ENCODE measurements around the gene POF1B. TPM values are rescaled to one million over a fixed set of nuclear protein-coding genes. Genes with fewer than 3 reads are reported as not detected.

The POF1B gene
- total RNA-seq, 1 experiment from 2014 or later: 1.1 TPM

DNA sequence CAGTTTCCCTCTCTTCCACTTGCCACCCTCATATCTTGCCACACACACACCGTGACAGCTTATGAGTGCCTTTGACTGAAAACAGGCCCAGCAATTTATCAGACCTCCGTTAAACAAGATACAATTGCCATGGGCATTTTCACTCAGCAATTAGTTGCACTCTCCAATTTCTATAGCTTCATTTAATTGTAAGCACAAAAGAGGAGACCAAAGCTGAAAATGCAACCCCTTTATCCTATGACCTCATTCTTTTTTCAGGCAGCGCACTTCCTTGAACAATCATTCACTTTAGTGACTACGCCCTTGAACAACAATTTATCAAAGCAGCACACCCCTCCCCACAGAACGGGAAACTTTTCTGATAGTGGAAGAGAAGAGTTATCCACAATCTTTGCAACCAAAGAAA lies 4.1 kb downstream of the POF1B start:
- intact Hi-C loops (cut with micrococcal nuclease): no loop called here
- Mint-ChIP-seq H3K36me3 (ENCODE audit: insufficient read depth, unreplicated experiment) (no peaks in the 10 kb centered on the region), H3K9me3 (ENCODE audit: unreplicated experiment) (no peaks in the 10 kb centered on the region), H3K27me3 (ENCODE audit: insufficient read depth, unreplicated experiment) (no peaks in the 10 kb centered on the region), H3K4me3 (ENCODE audit: unreplicated experiment) (no peak overlapping the region), H3K27ac (ENCODE audit: low read depth, unreplicated experiment) (no peak overlapping the region), H3K4me1 (ENCODE audit: insufficient read depth, unreplicated experiment) (peaks cover 6% of the 10 kb centered on the region)
- ChIA-PET CTCF (no interaction called here), POLR2A (no interaction called here)
- DNase-seq (ENCODE audit: unreplicated experiment): no peak
- BruUV-seq (replicated peaks): no TSS peak
- TF ChIP-seq, protein P1, sequence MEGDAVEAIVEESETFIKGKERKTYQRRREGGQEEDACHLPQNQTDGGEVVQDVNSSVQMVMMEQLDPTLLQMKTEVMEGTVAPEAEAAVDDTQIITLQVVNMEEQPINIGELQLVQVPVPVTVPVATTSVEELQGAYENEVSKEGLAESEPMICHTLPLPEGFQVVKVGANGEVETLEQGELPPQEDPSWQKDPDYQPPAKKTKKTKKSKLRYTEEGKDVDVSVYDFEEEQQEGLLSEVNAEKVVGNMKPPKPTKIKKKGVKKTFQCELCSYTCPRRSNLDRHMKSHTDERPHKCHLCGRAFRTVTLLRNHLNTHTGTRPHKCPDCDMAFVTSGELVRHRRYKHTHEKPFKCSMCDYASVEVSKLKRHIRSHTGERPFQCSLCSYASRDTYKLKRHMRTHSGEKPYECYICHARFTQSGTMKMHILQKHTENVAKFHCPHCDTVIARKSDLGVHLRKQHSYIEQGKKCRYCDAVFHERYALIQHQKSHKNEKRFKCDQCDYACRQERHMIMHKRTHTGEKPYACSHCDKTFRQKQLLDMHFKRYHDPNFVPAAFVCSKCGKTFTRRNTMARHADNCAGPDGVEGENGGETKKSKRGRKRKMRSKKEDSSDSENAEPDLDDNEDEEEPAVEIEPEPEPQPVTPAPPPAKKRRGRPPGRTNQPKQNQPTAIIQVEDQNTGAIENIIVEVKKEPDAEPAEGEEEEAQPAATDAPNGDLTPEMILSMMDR (IDR thresholded peaks at IDR 0.05; ENCODE audit: unreplicated experiment): no peak

DNA sequence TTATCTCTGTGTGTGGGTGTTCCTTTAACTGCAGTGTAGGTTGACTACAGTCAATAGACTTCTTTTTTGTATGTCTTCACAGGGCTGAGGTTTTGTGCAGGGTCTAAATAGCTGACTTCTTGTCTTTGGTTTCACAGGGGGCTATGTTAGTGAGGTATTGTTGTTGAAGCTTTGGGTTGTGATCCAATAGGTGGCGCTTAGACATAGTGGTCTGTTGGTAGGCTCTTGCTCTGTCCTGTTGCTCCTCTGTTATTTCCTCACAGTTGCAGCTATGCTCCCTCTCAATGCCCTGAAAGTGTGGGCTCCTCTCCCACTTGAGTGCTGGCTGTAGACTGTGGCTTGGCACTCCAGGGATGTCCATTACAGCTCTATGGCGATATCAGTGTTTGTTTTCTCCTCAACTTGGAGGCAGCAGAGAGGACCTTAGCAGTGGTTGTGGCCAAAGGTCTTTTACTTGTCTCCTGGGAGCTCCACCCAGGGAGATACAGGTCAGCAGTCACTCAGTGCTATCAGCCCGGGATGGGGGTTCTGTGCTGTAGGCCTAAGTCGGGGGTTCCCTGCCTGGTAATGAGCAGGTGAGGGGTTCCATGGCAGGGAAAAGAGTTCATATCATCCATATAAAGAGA lies 14.0 kb downstream of the POF1B start:
- POLR2A ChIA-PET: no interaction called here
- TF ChIP-seq, protein P1 (IDR thresholded peaks at IDR 0.05; ENCODE audit: unreplicated experiment): no peak
- intact Hi-C loops (cut with micrococcal nuclease): no loop called here

DNA sequence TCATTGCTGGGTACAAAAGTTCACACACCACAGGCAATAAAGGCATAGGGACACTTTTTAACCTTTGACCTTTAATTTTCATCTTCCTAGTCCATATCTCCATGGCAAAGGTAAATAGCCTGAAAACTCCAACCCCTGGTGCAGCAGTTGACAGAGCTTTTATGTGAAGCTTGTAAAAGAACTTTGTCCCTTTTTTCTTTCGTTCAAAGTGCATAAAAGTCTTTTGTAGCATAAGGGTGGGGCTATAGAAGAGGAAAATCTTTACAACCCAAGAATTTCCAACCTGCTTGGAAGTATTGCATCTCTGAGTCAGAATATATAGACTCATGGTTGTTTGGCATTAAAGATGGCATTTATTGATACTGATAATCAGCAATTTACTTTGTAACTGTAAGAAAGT lies 20.4 kb downstream of the POF1B start:
- Mint-ChIP-seq H3K4me1 (ENCODE audit: insufficient read depth, unreplicated experiment) (no peaks in the 10 kb centered on the region), H3K9me3 (ENCODE audit: unreplicated experiment) (peaks cover 11% of the 10 kb centered on the region), H3K27me3 (ENCODE audit: insufficient read depth, unreplicated experiment) (no peaks in the 10 kb centered on the region), H3K4me3 (ENCODE audit: unreplicated experiment) (no peak overlapping the region), H3K27ac (ENCODE audit: low read depth, unreplicated experiment) (no peak overlapping the region), H3K36me3 (ENCODE audit: insufficient read depth, unreplicated experiment) (peaks cover 4% of the 10 kb centered on the region)
- DNase-seq (ENCODE audit: unreplicated experiment): no peak
- TF ChIP-seq, protein P1 (IDR thresholded peaks at IDR 0.05; ENCODE audit: unreplicated experiment): no peak
- ChIA-PET POLR2A (interaction anchor here (0.7 kb wide), 1 partner anchor 1854 kb away, joined by 3 read pairs; no protein-coding TSS in a partner anchor), CTCF (no interaction called here)
- intact Hi-C loops (cut with micrococcal nuclease): no loop called here
- BruUV-seq (replicated peaks): no TSS peak

More for the DNA sequence above, 14.0 kb downstream of the POF1B start:
- no peak overlapping the region for H3K4me3 Mint-ChIP-seq (ENCODE audit: unreplicated experiment)
- no TSS peak for BruUV-seq (replicated peaks)
- H3K27ac Mint-ChIP-seq (ENCODE audit: low read depth, unreplicated experiment): no peak overlapping the region
- CTCF ChIA-PET: no interaction called here
- peaks cover 11% of the 10 kb centered on the region for H3K9me3 Mint-ChIP-seq (ENCODE audit: unreplicated experiment)
- no peak for DNase-seq (ENCODE audit: unreplicated experiment)
- no peaks in the 10 kb centered on the region for H3K4me1 Mint-ChIP-seq (ENCODE audit: insufficient read depth, unreplicated experiment)
- peaks cover 4% of the 10 kb centered on the region for H3K36me3 Mint-ChIP-seq (ENCODE audit: insufficient read depth, unreplicated experiment)
- H3K27me3 Mint-ChIP-seq (ENCODE audit: insufficient read depth, unreplicated experiment): no peaks in the 10 kb centered on the region

DNA sequence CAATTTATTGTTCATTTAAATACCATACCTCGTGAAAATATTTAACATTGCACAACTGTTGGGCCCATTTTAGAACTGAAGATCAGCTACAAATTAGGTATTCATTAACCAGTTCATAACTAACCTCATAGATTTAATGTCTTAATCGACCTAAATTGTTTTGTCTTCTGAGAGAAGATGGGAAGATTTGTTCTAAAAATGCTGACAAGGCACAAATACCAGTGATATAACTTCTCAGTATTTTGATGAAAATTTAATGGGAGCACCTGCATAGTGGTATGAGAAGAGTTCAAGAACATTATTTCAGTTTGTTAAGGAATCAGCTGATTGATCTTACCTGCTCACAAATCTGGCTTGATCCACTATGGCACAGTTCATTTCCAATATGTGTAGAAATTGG lies 33.9 kb downstream of the POF1B start:
- Mint-ChIP-seq H3K27ac (ENCODE audit: low read depth, unreplicated experiment) (no peak overlapping the region), H3K27me3 (ENCODE audit: insufficient read depth, unreplicated experiment) (no peaks in the 10 kb centered on the region), H3K9me3 (ENCODE audit: unreplicated experiment) (no peaks in the 10 kb centered on the region), H3K4me1 (ENCODE audit: insufficient read depth, unreplicated experiment) (no peaks in the 10 kb centered on the region), H3K4me3 (ENCODE audit: unreplicated experiment) (no peak overlapping the region), H3K36me3 (ENCODE audit: insufficient read depth, unreplicated experiment) (no peaks in the 10 kb centered on the region)
- POLR2A ChIA-PET: no interaction called here
- CTCF ChIA-PET: no interaction called here
- intact Hi-C loops (cut with micrococcal nuclease): no loop called here
- TF ChIP-seq, protein P1 (IDR thresholded peaks at IDR 0.05; ENCODE audit: unreplicated experiment): no peak
- DNase-seq (ENCODE audit: unreplicated experiment): no peak
- BruUV-seq (replicated peaks): no TSS peak

Data from MCF 10A (cell line).